BLaER1 (cell line): Measurements from ENCODE around the gene MYO1D.
A peak's percentile ranks its signal among the peaks of the same experiment; 100 is the strongest.

Experiments used
- H3K27ac ChIP-seq: shearing (Covaris generic); formaldehyde crosslinking; 2 replicates; pipeline ENCODE4 v1.8.1; 2022
- H3K27me3 ChIP-seq: shearing (Covaris generic); formaldehyde crosslinking; 2 replicates; pipeline ENCODE4 v1.8.1; 2022
- H3K36me3 ChIP-seq: shearing (Covaris generic); formaldehyde crosslinking; 2 replicates; pipeline ENCODE4 v1.8.1; 2022
- H3K4me1 ChIP-seq: shearing (Covaris generic); formaldehyde crosslinking; 2 replicates; pipeline ENCODE4 v1.8.1; 2022
- H3K4me2 ChIP-seq: shearing (Covaris generic); formaldehyde crosslinking; 2 replicates; pipeline ENCODE4 v1.8.1; 2022
- H3K4me3 ChIP-seq: shearing (Covaris generic); formaldehyde crosslinking; 2 replicates; pipeline ENCODE4 v1.8.1; 2022
- H3K9ac ChIP-seq: shearing (Covaris generic); formaldehyde crosslinking; 2 replicates; pipeline ENCODE4 v1.8.1; 2022
- H3K9me3 ChIP-seq: shearing (Covaris generic); formaldehyde crosslinking; 2 replicates; pipeline ENCODE4 v1.8.1; 2022
- H4K20me1 ChIP-seq: shearing (Covaris generic); formaldehyde crosslinking; 2 replicates; pipeline ENCODE4 v1.8.1; 2022
- Cebpa-rat ChIP-seq: shearing (Covaris generic); IDR thresholded peaks from 2 replicates; pipeline ENCODE4 v1.8.1; 2022

Gene MYO1D

GRCh38 chr17:32875923-32876416 lies 954 bp downstream of the MYO1D start:
- peak overlapping the region; percentile 92 for H3K4me3 ChIP-seq
- H4K20me1 ChIP-seq, result peaks cover 23% of the 10 kb centered on the region
- peaks cover 35% of the 10 kb centered on the region for H3K4me1 ChIP-seq
- H3K9ac ChIP-seq, result peak overlapping the region; percentile 78
- H3K27ac ChIP-seq, result no peak overlapping the region
- peak overlapping the region; percentile 96 for H3K4me2 ChIP-seq
- TF ChIP-seq Cebpa-rat, result no peak
- H3K9me3 ChIP-seq, result no peaks in the 10 kb centered on the region
- H3K36me3 ChIP-seq, result no peaks in the 10 kb centered on the region
- peaks cover 8% of the 10 kb centered on the region for H3K27me3 ChIP-seq

- Histone ChIP-seq H4K20me1 (peaks cover 28% of the 10 kb centered on the region), H3K9me3 (no peaks in the 10 kb centered on the region), H3K27me3 (peaks cover 8% of the 10 kb centered on the region), H3K4me1 (peaks cover 36% of the 10 kb centered on the region), H3K36me3 (no peaks in the 10 kb centered on the region), H3K27ac (no peak overlapping the region), H3K9ac (no peak overlapping the region), H3K4me3 (no peak overlapping the region), H3K4me2 (peak overlapping the region; percentile 96)
- no peak for TF ChIP-seq Cebpa-rat
These were observed 1.6 kb downstream of the MYO1D start for GRCh38 chr17:32875230-32875917.

- Histone ChIP-seq H3K36me3 (no peaks in the 10 kb centered on the region), H3K4me3 (no peak overlapping the region), H3K27ac (no peak overlapping the region), H4K20me1 (peaks cover 28% of the 10 kb centered on the region), H3K9me3 (no peaks in the 10 kb centered on the region), H3K4me2 (no peak overlapping the region), H3K9ac (no peak overlapping the region), H3K4me1 (peaks cover 32% of the 10 kb centered on the region), H3K27me3 (peaks cover 8% of the 10 kb centered on the region)
- TF ChIP-seq Cebpa-rat, result no peak
These were observed 3.8 kb downstream of the MYO1D start for GRCh38 chr17:32873114-32873513.

- Histone ChIP-seq H3K4me1 (peaks cover 24% of the 10 kb centered on the region), H3K9me3 (no peaks in the 10 kb centered on the region), H3K36me3 (no peaks in the 10 kb centered on the region), H3K4me2 (peak overlapping the region; percentile 55), H3K27me3 (peaks cover 7% of the 10 kb centered on the region), H3K9ac (no peak overlapping the region), H3K27ac (no peak overlapping the region), H3K4me3 (no peak overlapping the region), H4K20me1 (peaks cover 28% of the 10 kb centered on the region)
- no peak for TF ChIP-seq Cebpa-rat
These were observed 5.2 kb downstream of the MYO1D start for GRCh38 chr17:32871746-32872145.

- H3K36me3 ChIP-seq, result no peaks in the 10 kb centered on the region
These were observed 6.0 kb downstream of the MYO1D start for GRCh38 chr17:32870969-32871368.

GRCh38 chr17:32870027-32870670 lies 6.8 kb downstream of the MYO1D start:
- Histone ChIP-seq H3K9me3 (no peaks in the 10 kb centered on the region), H3K27me3 (no peaks in the 10 kb centered on the region), H3K4me3 (no peak overlapping the region), H3K27ac (no peak overlapping the region), H3K4me2 (0 out of 2 replicates have a peak overlapping the region, but pooled peaks have one; percentile 55), H3K9ac (no peak overlapping the region), H3K4me1 (peaks cover 14% of the 10 kb centered on the region), H3K36me3 (no peaks in the 10 kb centered on the region), H4K20me1 (peaks cover 28% of the 10 kb centered on the region)
- no peak for TF ChIP-seq Cebpa-rat

More at GRCh38 chr17:32870969-32871368, 6.0 kb downstream of the MYO1D start:
- Histone ChIP-seq H3K9me3 (no peaks in the 10 kb centered on the region), H3K4me2 (peak overlapping the region; percentile 55), H3K27me3 (no peaks in the 10 kb centered on the region), H3K9ac (no peak overlapping the region), H3K4me1 (peaks cover 19% of the 10 kb centered on the region), H3K4me3 (no peak overlapping the region), H4K20me1 (peaks cover 28% of the 10 kb centered on the region), H3K27ac (no peak overlapping the region)
- no peak for TF ChIP-seq Cebpa-rat

- H3K9ac ChIP-seq, result no peak overlapping the region
- no peaks in the 10 kb centered on the region for H3K27me3 ChIP-seq
- peaks cover 26% of the 10 kb centered on the region for H4K20me1 ChIP-seq
- H3K4me1 ChIP-seq, result peaks cover 14% of the 10 kb centered on the region
- no peak overlapping the region for H3K4me3 ChIP-seq
- H3K36me3 ChIP-seq, result no peaks in the 10 kb centered on the region
- TF ChIP-seq Cebpa-rat, result no peak
- H3K27ac ChIP-seq, result no peak overlapping the region
- no peak overlapping the region for H3K4me2 ChIP-seq
- H3K9me3 ChIP-seq, result no peaks in the 10 kb centered on the region
These were observed 7.4 kb downstream of the MYO1D start for GRCh38 chr17:32869345-32870026.

GRCh38 chr17:32865141-32865540 lies 11.8 kb downstream of the MYO1D start:
- no peaks in the 10 kb centered on the region for H3K27me3 ChIP-seq
- H3K4me1 ChIP-seq, result no peaks in the 10 kb centered on the region
- no peaks in the 10 kb centered on the region for H3K9me3 ChIP-seq
- no peaks in the 10 kb centered on the region for H3K36me3 ChIP-seq
- no peak overlapping the region for H3K27ac ChIP-seq
- no peak for TF ChIP-seq Cebpa-rat
- H3K4me2 ChIP-seq, result no peak overlapping the region
- H4K20me1 ChIP-seq, result no peaks in the 10 kb centered on the region
- no peak overlapping the region for H3K9ac ChIP-seq
- no peak overlapping the region for H3K4me3 ChIP-seq

- H3K4me3 ChIP-seq, result no peak overlapping the region
- no peak overlapping the region for H3K9ac ChIP-seq
- no peak for TF ChIP-seq Cebpa-rat
These were observed 13.4 kb downstream of the MYO1D start for GRCh38 chr17:32863559-32863958.

GRCh38 chr17:32862940-32863339 lies 14.0 kb downstream of the MYO1D start:
- Histone ChIP-seq H3K4me2 (no peak overlapping the region), H3K4me3 (no peak overlapping the region), H3K36me3 (no peaks in the 10 kb centered on the region), H3K27me3 (no peaks in the 10 kb centered on the region), H3K27ac (no peak overlapping the region), H3K9ac (no peak overlapping the region), H4K20me1 (no peaks in the 10 kb centered on the region), H3K9me3 (no peaks in the 10 kb centered on the region), H3K4me1 (no peaks in the 10 kb centered on the region)
- no peak for TF ChIP-seq Cebpa-rat

More at GRCh38 chr17:32863559-32863958, 13.4 kb downstream of the MYO1D start:
- Histone ChIP-seq H3K9me3 (no peaks in the 10 kb centered on the region), H3K27me3 (no peaks in the 10 kb centered on the region), H3K36me3 (no peaks in the 10 kb centered on the region), H4K20me1 (no peaks in the 10 kb centered on the region), H3K4me1 (no peaks in the 10 kb centered on the region), H3K27ac (no peak overlapping the region), H3K4me2 (no peak overlapping the region)
